ENCODE results near the gene SLC6A11.

DNA sequence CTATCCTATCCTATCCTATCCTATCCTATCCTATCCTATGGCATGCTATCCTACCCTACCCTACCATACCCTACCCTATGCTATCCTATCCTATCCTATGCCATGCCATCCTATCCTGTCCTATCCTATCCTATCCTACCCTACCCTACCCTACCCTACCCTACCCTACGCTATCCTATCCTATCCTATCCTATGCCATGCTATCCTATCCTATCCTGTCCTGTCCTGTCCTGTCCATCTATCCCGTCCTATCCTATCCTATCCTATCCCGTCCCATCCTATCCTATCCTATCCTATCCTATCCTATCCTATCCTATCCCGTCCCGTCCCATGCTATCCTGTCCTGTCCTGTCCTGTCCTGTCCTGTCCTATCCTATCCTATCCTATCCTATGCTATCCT lies 57.4 kb downstream of the SLC6A11 start:
- TF ChIP-seq, protein P1, sequence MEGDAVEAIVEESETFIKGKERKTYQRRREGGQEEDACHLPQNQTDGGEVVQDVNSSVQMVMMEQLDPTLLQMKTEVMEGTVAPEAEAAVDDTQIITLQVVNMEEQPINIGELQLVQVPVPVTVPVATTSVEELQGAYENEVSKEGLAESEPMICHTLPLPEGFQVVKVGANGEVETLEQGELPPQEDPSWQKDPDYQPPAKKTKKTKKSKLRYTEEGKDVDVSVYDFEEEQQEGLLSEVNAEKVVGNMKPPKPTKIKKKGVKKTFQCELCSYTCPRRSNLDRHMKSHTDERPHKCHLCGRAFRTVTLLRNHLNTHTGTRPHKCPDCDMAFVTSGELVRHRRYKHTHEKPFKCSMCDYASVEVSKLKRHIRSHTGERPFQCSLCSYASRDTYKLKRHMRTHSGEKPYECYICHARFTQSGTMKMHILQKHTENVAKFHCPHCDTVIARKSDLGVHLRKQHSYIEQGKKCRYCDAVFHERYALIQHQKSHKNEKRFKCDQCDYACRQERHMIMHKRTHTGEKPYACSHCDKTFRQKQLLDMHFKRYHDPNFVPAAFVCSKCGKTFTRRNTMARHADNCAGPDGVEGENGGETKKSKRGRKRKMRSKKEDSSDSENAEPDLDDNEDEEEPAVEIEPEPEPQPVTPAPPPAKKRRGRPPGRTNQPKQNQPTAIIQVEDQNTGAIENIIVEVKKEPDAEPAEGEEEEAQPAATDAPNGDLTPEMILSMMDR (IDR thresholded peaks at IDR 0.05; ENCODE audit: control extremely low read depth in 1 of 3, insufficient read depth in 1 of 3, low read depth in 1 of 3, low read length in 3 of 3) = no peak
- no peak for TF ChIP-seq EZH2 (IDR thresholded peaks at IDR 0.05; ENCODE audit: low read depth, low read length, severe bottlenecking)
- TF ChIP-seq EP300 (IDR thresholded peaks at IDR 0.05; ENCODE audit: borderline replicate concordance in 1 of 2, low read depth in 2 of 2, low read length in 2 of 2) = no peak
- TF ChIP-seq TCF12 (IDR thresholded peaks at IDR 0.05; ENCODE audit: low read depth, low read length) = no peak

Data from H1 (cell line).